AG04449 (cell line): ENCODE measurements around the gene DNAJB6.

Experiments
- CTCF ChIA-PET: fragments of 350-600 bp; formaldehyde crosslinking; extraction: SDS; loops from one replicate; lab custom pipeline; 2021; ENCODE audit warnings: antibody characterized with exemption; lab: Yijun Ruan, JAX
- POLR2A ChIA-PET: fragments of 400-600, 350-600 bp; formaldehyde crosslinking; extraction: SDS; loops from one replicate; lab custom pipeline; 2020; ENCODE audit warnings: antibody characterized with exemption, inconsistent platforms; lab: Yijun Ruan, JAX
- DNase-seq: peaks from one replicate; pipeline ENCODE4 v3.0.0-alpha.2; 2010; ENCODE audit warnings: low read depth, low spot score
- H3K4me3 ChIP-seq: 2 replicates; pipeline ENCODE4 v1.5.1; 2011; ENCODE audit warnings: low read depth, mild to moderate bottlenecking, control low read depth, low read length
- TF ChIP-seq, protein P1 (sequence below): IDR thresholded peaks from one replicate; pipeline ENCODE4 v1.5.1; 2011; ENCODE audit warnings: mild to moderate bottlenecking, moderate library complexity, low read length, control low read depth, inconsistent platforms; ENCODE audit not compliant: insufficient read depth; ENCODE audit errors: missing control alignments

DNAJB6 gene

DNA sequence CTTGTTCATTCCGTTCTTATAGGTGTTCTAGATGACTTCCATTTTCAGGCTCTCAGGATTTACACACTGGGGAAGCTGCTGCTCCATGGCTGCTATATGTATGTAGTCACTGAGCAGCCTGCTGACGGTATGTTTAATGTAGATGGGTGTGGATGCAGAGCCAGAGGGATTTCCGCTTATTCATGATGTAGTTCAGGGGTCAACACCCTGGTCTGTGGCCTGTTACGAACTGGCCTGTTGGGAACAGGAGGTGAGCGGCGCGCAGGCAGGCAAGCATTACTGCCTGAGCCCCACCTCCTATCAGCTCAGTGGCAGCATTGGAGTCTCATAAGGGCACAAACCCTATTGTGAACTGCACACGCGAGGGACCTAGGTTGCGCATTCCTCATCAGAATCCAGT is 33.9 kb downstream of the DNAJB6 start:
- TF ChIP-seq, protein P1, sequence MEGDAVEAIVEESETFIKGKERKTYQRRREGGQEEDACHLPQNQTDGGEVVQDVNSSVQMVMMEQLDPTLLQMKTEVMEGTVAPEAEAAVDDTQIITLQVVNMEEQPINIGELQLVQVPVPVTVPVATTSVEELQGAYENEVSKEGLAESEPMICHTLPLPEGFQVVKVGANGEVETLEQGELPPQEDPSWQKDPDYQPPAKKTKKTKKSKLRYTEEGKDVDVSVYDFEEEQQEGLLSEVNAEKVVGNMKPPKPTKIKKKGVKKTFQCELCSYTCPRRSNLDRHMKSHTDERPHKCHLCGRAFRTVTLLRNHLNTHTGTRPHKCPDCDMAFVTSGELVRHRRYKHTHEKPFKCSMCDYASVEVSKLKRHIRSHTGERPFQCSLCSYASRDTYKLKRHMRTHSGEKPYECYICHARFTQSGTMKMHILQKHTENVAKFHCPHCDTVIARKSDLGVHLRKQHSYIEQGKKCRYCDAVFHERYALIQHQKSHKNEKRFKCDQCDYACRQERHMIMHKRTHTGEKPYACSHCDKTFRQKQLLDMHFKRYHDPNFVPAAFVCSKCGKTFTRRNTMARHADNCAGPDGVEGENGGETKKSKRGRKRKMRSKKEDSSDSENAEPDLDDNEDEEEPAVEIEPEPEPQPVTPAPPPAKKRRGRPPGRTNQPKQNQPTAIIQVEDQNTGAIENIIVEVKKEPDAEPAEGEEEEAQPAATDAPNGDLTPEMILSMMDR, result no peak
- DNase-seq, result no peak
- H3K4me3 ChIP-seq, result no peak overlapping the region
- POLR2A ChIA-PET, result no interaction called here
- CTCF ChIA-PET, result interaction anchor here (1.0 kb wide), 1 partner anchor 16 kb away, joined by 4 read pairs; no protein-coding TSS in a partner anchor

DNA sequence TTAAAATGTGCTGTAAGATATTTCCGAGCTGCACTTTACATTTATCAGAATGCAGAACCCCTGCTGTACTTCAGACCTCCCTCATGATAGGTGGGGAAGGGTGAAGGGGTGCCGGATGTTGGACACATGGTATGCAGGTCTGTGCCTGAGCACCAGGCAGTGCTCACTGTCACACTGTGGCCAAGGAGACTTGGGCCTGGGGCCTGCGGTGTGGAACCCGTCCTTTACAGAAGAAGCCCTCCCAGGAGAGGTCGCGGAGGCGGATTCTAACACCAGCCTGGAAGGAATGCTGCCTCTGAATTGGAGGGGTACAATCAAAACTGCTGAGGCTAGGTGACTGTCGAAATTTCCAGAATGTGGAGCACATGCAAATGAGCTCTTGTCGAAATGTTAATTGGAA is 34.5 kb downstream of the DNAJB6 start:
- DNase-seq, result no peak
- CTCF ChIA-PET, result interaction anchor here (1.9 kb wide), 1 partner anchor 16 kb away, joined by 9 read pairs; no protein-coding TSS in a partner anchor
- POLR2A ChIA-PET, result no interaction called here
- no peak overlapping the region for H3K4me3 ChIP-seq
- TF ChIP-seq, protein P1, result no peak

DNA sequence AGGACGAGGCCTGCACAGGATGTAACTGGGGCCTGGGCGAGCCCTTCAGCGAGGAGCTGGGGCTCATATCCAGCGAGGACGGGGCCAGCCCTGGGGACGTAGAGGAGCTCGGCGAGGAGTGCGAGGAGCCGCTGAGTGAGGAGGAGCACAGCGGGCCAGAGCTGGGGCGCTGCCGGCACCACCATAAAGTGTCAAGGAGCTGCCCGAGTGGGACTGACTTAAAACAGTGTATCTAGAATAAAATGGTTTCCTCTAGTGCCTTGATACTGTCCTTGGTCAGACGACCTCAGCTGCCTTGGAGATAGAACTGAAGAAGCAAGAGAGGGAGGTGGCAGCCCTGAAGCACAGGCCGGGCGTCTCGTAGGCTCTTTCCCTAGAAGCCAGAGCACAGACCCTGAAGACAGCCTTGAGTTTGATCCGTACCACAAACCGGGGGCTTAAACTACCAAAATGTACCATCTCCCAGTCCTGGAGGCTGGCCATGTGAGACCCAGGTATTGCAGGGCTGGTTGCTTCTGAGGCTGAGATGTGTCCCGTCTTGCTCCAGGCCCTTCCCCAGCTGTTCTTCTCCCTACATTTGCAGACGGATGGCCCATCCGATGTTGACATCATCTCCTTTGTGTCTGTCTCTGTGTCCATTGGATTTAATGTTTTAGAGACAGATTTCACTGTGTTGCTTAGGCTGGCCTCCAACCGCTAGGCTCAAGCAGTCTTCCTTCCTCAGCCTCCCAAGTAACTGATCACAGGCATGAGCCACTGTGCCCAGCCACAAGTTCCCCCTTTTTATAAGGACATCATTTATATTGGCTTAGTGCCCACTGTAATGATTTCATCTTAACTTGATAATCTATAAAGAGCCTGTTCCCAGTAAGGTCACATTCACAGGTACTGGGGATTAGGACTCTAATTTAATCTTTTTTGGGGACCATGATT is 35.8 kb downstream of the DNAJB6 start:
- DNase-seq, result no peak
- CTCF ChIA-PET, result interaction anchor here (1.0 to 1.9 kb wide), 4 partner anchors 10 to 16 kb away, joined by 7 to 9 read pairs (median 7); no protein-coding TSS in a partner anchor
- POLR2A ChIA-PET, result no interaction called here

DNA sequence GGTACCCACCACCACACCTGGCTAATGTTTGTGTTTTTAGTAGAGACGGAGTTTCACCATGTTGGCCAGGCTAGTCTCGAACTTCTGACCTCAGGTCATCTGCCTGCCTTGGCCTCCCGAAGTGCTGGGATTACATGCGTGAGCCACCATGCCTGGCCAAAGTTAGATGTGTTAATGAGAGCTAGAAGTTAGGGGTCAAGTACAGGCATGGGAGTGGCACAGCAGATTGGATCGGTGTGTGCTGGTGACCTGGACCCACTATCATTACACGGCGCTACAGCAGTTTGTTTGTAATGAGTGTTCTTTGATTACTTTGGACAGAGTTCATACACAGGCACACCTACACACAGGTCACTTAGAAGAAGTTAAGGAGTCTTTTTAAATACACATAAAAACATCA is 36.7 kb downstream of the DNAJB6 start:
- H3K4me3 ChIP-seq, result no peak overlapping the region
- TF ChIP-seq, protein P1, result no peak
- DNase-seq, result no peak
- ChIA-PET POLR2A (no interaction called here), CTCF (interaction anchor here (1.5 to 1.8 kb wide), 3 partner anchors 10 to 15 kb away, joined by 7 read pairs; no protein-coding TSS in a partner anchor)

More for the DNA sequence above, 35.8 kb downstream of the DNAJB6 start:
- no peak overlapping the region for H3K4me3 ChIP-seq
- TF ChIP-seq, protein P1, result no peak

DNA sequence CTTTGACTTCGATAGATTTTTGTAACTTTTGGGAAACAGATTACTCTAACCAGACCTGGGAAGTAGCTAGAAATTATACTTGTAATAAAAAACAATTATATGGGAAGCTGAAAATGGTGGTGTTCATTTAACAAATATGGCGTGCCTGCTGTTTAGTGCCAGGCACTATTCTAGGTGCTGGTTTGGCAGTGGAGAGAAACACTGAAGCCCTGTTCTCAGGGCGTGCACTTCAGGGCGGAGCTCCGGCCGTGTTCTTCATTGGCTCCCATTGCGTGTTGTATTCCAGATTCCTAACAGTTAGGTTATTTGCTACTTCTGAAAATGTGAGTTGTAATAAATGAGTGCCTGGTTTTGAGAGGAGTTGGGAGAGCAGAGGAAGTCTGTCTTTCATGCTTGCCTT is 38.6 kb downstream of the DNAJB6 start:
- TF ChIP-seq, protein P1, result no peak
- H3K4me3 ChIP-seq, result no peak overlapping the region
- ChIA-PET POLR2A (no interaction called here), CTCF (interaction anchor here (1.3 to 3.0 kb wide), 3 partner anchors 11 to 21 kb away, joined by 3 to 20 read pairs (median 7); no protein-coding TSS in a partner anchor)
- DNase-seq, result no peak
